Endothelial cell (in vitro differentiated cells): ENCODE results near the gene TAOK3. TPM values are rescaled to one million over a fixed set of nuclear protein-coding genes. Genes with fewer than 3 reads are reported as not detected.

ENCODE experiments used
- DNase-seq: peaks from one replicate; pipeline ENCODE4 v3.0.0; 2021; ENCODE audit warnings: low spot score
- H3K27ac Mint-ChIP-seq: one replicate; pipeline ENCODE4 v1.8.0; 2021; ENCODE audit warnings: mixed read lengths, inconsistent platforms; ENCODE audit not compliant: unreplicated experiment
- H3K27me3 Mint-ChIP-seq: one replicate; pipeline ENCODE4 v1.8.0; 2021; ENCODE audit warnings: mild to moderate bottlenecking, moderate library complexity, mixed read lengths, inconsistent platforms; ENCODE audit not compliant: unreplicated experiment
- H3K36me3 Mint-ChIP-seq: one replicate; pipeline ENCODE4 v1.8.0; 2021; ENCODE audit warnings: mild to moderate bottlenecking, low read depth, mixed read lengths, inconsistent platforms; ENCODE audit not compliant: unreplicated experiment
- H3K4me1 Mint-ChIP-seq: one replicate; pipeline ENCODE4 v1.8.0; 2021; ENCODE audit warnings: mild to moderate bottlenecking, mixed read lengths, inconsistent platforms; ENCODE audit not compliant: unreplicated experiment
- H3K4me3 Mint-ChIP-seq: one replicate; pipeline ENCODE4 v1.8.0; 2021; ENCODE audit warnings: mild to moderate bottlenecking, mixed read lengths, inconsistent platforms; ENCODE audit not compliant: unreplicated experiment
- H3K9me3 Mint-ChIP-seq: one replicate; pipeline ENCODE4 v1.8.0; 2021; ENCODE audit warnings: mixed read lengths, inconsistent platforms; ENCODE audit not compliant: unreplicated experiment
- CTCF ChIP-seq: fragments of 200-600 bp; sonication (generic); IDR thresholded peaks from one replicate; pipeline ENCODE4 v1.5.0; 2021; ENCODE audit warnings: antibody characterized with exemption; ENCODE audit not compliant: unreplicated experiment
- total RNA-seq: library from RNA; stranded (reverse); fragmentation: NEBNext Ultra II Directional; extraction: Animal tissue kit (Norgen Biotek cat#: 25700); gene quantifications from one replicate; pipeline ENCODE4 v1.2.1, GENCODE V29; 2021; ENCODE audit not compliant: unreplicated experiment

Gene TAOK3
- total RNA-seq, 1 donor from 2014 or later, result 16.5 TPM

DNA sequence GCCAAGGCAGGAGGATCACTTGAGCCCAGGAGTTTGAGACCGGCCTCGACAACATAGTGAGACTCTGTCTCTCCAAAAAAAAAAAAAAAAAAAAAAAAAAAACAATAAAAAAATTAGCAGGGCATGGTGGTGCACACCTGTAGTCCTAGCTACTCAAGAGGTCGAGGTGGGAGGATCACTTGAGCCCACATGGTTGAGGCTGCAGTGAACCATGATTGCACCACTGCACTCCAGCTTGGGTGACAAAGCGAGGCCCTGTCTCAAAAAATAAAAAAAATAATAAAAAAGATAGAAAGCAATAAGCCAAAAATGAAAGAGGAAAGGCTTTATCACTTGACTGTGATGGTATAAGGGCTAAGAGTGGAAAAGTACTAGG lies 247.0 kb downstream of the TAOK3 start:
- no peak overlapping the region for H3K27ac Mint-ChIP-seq
- peaks cover 6% of the 10 kb centered on the region for H3K4me1 Mint-ChIP-seq
- H3K9me3 Mint-ChIP-seq, result no peaks in the 10 kb centered on the region
- no peak for DNase-seq
- no peak overlapping the region for H3K4me3 Mint-ChIP-seq
- no peak for TF ChIP-seq CTCF
- H3K27me3 Mint-ChIP-seq, result no peaks in the 10 kb centered on the region
- no peaks in the 10 kb centered on the region for H3K36me3 Mint-ChIP-seq

GRCh38 chr12:118124333-118124874 lies 248.3 kb downstream of the TAOK3 start:
- DNase-seq, result no peak
- Mint-ChIP-seq H3K4me1 (peaks cover 11% of the 10 kb centered on the region), H3K36me3 (no peaks in the 10 kb centered on the region), H3K27ac (no peak overlapping the region), H3K9me3 (no peaks in the 10 kb centered on the region), H3K27me3 (no peaks in the 10 kb centered on the region), H3K4me3 (no peak overlapping the region)
- no peak for TF ChIP-seq CTCF

DNA sequence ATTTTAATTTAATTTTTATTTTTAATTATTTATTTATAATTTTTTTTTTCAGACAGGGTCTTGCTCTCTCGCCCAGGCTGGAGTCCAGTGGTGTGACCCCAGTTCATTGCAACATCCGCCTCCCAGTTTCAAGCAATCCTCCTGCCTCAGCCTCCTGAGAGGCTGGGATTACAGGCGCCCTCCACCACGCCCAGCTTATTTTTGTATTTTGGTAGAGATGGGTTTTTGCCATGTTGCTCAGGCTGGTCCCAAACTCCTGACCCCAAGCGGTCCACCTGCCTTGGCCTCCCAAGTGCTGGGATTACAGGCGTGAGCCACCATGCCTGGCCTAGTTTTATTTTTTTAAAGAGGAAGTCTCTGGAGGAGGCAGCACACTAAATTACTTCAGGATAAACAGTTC lies 250.4 kb downstream of the TAOK3 start:
- no peaks in the 10 kb centered on the region for H3K9me3 Mint-ChIP-seq
- no peak for DNase-seq
- H3K27ac Mint-ChIP-seq, result no peak overlapping the region
- peaks cover 4% of the 10 kb centered on the region for H3K27me3 Mint-ChIP-seq
- TF ChIP-seq CTCF, result no peak
- H3K36me3 Mint-ChIP-seq, result no peaks in the 10 kb centered on the region
- H3K4me3 Mint-ChIP-seq, result no peak overlapping the region
- peaks cover 11% of the 10 kb centered on the region for H3K4me1 Mint-ChIP-seq

DNA sequence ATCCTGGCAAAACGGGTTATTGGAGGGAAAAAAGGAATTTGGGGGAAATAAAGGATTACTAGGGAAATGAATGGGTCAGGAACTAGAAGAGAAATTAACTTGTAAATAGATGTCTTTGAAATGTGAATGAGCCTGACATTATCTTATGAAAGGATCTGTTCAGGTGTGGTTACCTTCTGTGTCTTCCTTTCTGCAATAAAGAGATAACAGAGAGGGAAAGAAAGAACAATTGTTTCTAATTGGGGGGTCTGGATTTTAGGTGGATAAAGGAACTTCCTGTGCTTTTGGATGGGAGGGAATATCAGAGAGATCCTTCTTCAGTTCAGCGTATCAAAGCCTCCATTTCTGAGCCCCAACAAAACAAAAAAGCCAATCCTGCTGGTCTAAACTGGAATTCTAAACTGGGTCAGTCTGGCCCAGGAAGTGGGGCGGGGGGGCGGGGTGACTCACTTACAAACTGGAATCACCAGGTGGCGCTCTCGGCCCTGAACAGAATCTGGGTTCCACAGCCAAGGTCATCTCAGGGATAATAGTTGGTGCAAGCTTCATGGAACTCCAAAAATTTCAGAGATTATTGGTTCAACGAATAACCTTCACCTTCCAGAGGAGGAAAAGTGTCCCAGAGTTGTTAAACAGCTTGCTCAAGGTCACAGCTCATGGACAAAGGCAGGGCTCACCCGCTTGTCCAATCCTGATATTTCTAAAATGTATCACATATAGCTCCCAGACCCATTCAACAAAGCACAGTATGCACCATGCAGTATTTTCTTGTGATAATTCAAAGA lies 251.9 kb downstream of the TAOK3 start:
- Mint-ChIP-seq H3K36me3 (peaks cover 6% of the 10 kb centered on the region), H3K4me1 (peaks cover 11% of the 10 kb centered on the region), H3K9me3 (no peaks in the 10 kb centered on the region), H3K27me3 (peaks cover 7% of the 10 kb centered on the region), H3K27ac (peak overlapping the region; percentile 90), H3K4me3 (no peak overlapping the region)
- peak; percentile 79 for DNase-seq
- TF ChIP-seq CTCF, result peak; percentile 73

DNA sequence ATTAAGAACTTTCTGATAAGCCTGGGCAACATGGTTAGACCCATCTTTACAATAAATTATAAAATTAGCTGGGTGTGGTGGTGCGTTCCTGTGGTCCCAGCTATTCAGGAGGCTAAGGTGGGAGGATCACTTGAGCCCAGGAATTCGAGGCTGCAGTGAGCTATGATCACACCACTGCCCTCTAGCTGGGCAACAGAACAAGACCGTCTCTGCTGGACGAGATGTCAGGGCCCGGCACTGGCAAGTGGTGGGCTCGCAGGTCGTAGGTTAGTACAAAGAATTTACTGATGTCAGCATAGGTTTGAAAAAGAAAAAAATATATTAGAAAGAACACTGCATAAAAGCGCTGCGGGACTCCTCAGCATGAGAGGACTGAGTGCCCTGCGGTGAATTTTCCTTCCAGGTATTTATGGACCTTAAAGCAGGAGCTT lies 253.2 kb downstream of the TAOK3 start:
- Mint-ChIP-seq H3K27me3 (peaks cover 10% of the 10 kb centered on the region), H3K36me3 (peaks cover 10% of the 10 kb centered on the region), H3K9me3 (no peaks in the 10 kb centered on the region), H3K27ac (peak overlapping the region; percentile 65), H3K4me3 (no peak overlapping the region), H3K4me1 (peaks cover 11% of the 10 kb centered on the region)
- TF ChIP-seq CTCF, result no peak
- no peak for DNase-seq
